ENCODE measurements around the gene C1orf35.

C1orf35 gene

DNA sequence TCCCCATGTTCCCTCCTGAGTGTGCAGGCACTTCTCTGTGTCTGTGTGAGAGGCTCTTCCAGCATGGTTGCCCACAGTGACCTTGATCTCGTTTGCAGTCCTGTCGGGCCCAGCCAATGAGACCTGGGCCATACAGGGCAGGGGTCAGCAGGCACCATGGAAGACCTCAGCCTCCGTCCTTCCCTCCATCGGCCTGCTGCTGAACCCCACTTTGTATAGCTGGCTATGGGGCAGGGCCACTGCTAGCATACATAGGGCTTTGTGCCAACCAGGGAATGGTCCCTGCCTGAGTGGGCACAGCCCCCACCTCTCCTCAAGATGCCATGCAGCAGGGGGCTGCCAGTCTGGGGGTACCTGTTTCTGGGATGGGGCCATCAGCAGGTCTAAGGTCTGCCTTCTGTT, 3.8 kb downstream of the C1orf35 start:
- Histone ChIP-seq H3K36me3 (ENCODE audit: insufficient read depth, low read length) (peaks cover 53% of the 10 kb centered on the region), H3K27ac (ENCODE audit: low read depth, low read length) (no peak overlapping the region), H3K9ac (ENCODE audit: low read depth, low read length) (no peak overlapping the region), H3K9me3 (ENCODE audit: insufficient read depth, low read depth, low read length) (no peaks in the 10 kb centered on the region; the same call in 1 of the 2 replicates), H3K4me1 (ENCODE audit: insufficient read depth, low read length) (no peaks in the 10 kb centered on the region), H3K4me3 (ENCODE audit: low read length) (no peak overlapping the region), H3K27me3 (ENCODE audit: insufficient read depth, low read length) (no peaks in the 10 kb centered on the region)
- 98% methylated on average over 4 of the region's 4 CpGs for WGBS

DNA sequence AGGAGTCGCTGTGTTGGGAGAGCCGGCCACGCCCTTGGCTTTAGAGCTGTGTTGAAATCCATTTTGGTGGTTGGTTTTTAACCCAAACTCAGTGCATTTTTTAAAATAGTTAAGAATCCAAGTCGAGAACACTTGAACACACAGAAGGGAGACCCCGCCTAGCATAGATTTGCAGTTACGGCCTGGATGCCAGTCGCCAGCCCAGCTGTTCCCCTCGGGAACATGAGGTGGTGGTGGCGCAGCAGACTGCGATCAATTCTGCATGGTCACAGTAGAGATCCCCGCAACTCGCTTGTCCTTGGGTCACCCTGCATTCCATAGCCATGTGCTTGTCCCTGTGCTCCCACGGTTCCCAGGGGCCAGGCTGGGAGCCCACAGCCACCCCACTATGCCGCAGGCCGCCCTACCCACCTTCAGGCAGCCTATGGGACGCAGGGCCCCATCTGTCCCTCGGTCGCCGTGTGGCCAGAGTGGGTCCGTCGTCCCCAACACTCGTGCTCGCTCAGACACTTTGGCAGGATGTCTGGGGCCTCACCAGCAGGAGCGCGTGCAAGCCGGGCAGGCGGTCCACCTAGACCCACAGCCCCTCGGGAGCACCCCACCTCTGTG, 4.7 kb downstream of the C1orf35 start:
- no peak overlapping the region for H3K4me3 ChIP-seq (ENCODE audit: low read length)
- WGBS = 95% methylated on average over 28 of the region's 28 CpGs
- H3K27ac ChIP-seq (ENCODE audit: low read depth, low read length) = no peak overlapping the region
- peaks cover 53% of the 10 kb centered on the region for H3K36me3 ChIP-seq (ENCODE audit: insufficient read depth, low read length)
- H3K27me3 ChIP-seq (ENCODE audit: insufficient read depth, low read length) = no peaks in the 10 kb centered on the region
- no peaks in the 10 kb centered on the region; the same call in 1 of the 2 replicates for H3K9me3 ChIP-seq (ENCODE audit: insufficient read depth, low read depth, low read length)
- no peak overlapping the region for H3K9ac ChIP-seq (ENCODE audit: low read depth, low read length)
- no peaks in the 10 kb centered on the region for H3K4me1 ChIP-seq (ENCODE audit: insufficient read depth, low read length)

DNA sequence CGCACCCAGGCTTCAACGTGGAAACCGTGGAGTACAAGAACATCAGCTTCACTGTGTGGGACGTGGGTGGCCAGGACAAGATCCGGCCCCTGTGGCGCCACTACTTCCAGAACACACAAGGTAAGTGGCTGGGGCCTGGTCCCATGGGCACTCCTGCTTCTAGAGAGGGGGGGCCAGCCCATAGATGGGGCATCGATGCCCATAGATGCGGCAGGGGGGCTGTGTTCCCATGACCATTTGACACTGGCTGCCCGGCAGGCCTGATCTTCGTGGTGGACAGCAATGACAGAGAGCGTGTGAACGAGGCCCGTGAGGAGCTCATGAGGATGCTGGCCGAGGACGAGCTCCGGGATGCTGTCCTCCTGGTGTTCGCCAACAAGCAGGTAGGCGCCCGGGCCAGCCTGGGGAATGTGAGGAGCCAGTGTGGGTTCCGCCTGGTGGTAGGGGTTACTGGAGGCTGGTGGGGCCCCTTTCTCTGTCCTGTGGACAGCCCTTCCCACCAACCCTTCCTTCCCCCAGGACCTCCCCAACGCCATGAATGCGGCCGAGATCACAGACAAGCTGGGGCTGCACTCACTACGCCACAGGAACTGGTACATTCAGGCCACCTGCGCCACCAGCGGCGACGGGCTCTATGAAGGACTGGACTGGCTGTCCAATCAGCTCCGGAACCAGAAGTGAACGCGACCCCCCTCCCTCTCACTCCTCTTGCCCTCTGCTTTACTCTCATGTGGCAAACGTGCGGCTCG, 5.6 kb downstream of the C1orf35 start:
- no peaks in the 10 kb centered on the region for H3K4me1 ChIP-seq (ENCODE audit: insufficient read depth, low read length)
- no peak overlapping the region for H3K27ac ChIP-seq (ENCODE audit: low read depth, low read length)
- 95% methylated on average over 33 of the region's 34 CpGs for WGBS
- no peaks in the 10 kb centered on the region; the same call in 1 of the 2 replicates for H3K9me3 ChIP-seq (ENCODE audit: insufficient read depth, low read depth, low read length)
- H3K36me3 ChIP-seq (ENCODE audit: insufficient read depth, low read length) = peaks cover 53% of the 10 kb centered on the region
- no peak overlapping the region for H3K9ac ChIP-seq (ENCODE audit: low read depth, low read length)
- no peak overlapping the region for H3K4me3 ChIP-seq (ENCODE audit: low read length)
- H3K27me3 ChIP-seq (ENCODE audit: insufficient read depth, low read length) = no peaks in the 10 kb centered on the region

DNA sequence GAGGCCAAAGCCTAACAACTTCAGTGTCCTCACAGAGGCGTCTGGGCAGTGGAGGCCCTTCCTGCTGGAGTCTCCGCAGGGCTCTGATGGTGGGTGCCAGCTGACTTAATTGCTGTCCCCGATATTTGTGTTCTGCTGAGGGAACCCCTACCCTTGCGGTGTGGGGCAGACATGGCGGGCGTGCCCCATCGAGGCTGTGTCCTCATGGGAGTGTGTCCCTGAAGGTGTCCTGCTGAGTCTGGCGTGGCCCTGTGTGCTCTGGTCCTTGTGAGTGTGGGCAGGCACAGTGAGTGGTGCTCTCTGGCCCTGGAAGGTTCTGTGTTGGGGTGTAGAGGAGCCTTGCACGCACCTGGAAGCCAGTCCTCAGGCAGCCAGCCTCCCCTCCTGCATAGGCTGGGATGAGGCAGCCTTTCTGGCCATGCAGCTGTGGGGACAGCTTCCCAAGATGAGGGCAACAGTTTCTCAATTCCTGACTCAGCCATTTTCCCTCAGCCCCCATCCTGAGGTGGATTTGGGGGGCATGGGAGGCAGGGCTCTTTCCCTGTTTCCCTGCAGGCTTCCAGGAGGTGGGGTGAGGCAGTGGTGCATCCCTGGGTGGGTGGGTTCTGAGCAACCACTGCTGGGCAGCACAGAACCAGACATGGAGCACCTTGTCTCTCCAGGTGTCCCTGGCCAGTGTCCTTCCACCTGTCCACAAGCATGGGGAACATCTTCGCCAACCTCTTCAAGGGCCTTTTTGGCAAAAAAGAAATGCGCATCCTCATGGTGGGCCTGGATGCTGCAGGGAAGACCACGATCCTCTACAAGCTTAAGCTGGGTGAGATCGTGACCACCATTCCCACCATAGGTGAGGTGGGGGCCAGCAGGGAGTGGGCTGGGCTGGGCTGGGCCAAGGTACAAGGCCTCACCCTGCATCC, 6.5 kb downstream of the C1orf35 start:
- Histone ChIP-seq H3K36me3 (ENCODE audit: insufficient read depth, low read length) (peaks cover 53% of the 10 kb centered on the region), H3K27ac (ENCODE audit: low read depth, low read length) (no peak overlapping the region)

DNA sequence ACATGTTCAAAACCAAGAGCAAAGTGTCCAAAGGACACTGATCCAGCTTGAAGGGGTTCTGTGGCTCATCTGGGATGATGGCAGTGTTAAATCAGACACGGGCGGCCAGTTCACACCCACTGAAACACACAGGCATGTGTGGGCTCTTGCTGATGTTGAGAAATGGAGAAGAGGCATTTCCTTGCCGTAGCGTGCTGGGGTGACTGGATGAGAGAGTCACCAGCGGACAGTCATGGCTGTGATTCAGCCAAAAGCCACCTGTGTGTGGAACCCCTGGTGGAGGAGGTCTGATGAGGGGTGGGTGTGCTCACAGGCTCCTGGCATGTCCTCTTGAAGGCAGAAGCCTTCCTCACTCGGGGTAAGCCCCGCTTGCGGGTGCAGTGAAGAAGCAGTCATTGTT, 7.2 kb downstream of the C1orf35 start:
- no peaks in the 10 kb centered on the region; the same call in 1 of the 2 replicates for H3K9me3 ChIP-seq (ENCODE audit: insufficient read depth, low read depth, low read length)
- no peak overlapping the region for H3K27ac ChIP-seq (ENCODE audit: low read depth, low read length)
- peaks cover 48% of the 10 kb centered on the region for H3K36me3 ChIP-seq (ENCODE audit: insufficient read depth, low read length)
- 94% methylated on average over 8 of the region's 8 CpGs for WGBS
- no peak overlapping the region for H3K4me3 ChIP-seq (ENCODE audit: low read length)
- H3K9ac ChIP-seq (ENCODE audit: low read depth, low read length) = no peak overlapping the region
- no peaks in the 10 kb centered on the region for H3K27me3 ChIP-seq (ENCODE audit: insufficient read depth, low read length)
- no peaks in the 10 kb centered on the region for H3K4me1 ChIP-seq (ENCODE audit: insufficient read depth, low read length)

More for the DNA sequence above, 6.5 kb downstream of the C1orf35 start:
- 95% methylated on average over 13 of the region's 13 CpGs for WGBS
- Histone ChIP-seq H3K27me3 (ENCODE audit: insufficient read depth, low read length) (no peaks in the 10 kb centered on the region), H3K9me3 (ENCODE audit: insufficient read depth, low read depth, low read length) (no peaks in the 10 kb centered on the region; the same call in 1 of the 2 replicates), H3K4me1 (ENCODE audit: insufficient read depth, low read length) (no peaks in the 10 kb centered on the region), H3K4me3 (ENCODE audit: low read length) (no peak overlapping the region), H3K9ac (ENCODE audit: low read depth, low read length) (no peak overlapping the region)

DNA sequence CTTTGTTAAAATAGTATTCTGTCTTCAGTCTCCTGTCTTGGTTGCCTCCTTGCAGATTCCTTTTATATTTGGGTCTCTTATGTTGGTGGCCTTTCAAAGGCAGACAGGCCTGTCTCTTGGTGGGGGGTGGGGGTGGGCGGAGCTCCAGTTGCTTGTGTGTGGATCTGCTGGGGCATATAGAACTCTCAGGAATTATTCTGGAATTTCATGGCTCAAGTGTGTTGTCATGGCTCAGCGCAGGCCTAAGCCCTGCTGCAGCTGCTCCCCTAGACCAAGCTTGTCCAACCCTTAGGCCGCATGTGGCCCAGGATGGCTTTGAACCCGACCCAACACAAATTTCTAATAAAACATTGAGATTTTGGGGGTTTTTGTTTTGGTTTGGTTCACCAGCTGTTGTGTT, 8.0 kb downstream of the C1orf35 start:
- Histone ChIP-seq H3K27ac (ENCODE audit: low read depth, low read length) (no peak overlapping the region), H3K4me1 (ENCODE audit: insufficient read depth, low read length) (no peaks in the 10 kb centered on the region), H3K9ac (ENCODE audit: low read depth, low read length) (no peak overlapping the region), H3K4me3 (ENCODE audit: low read length) (no peak overlapping the region), H3K36me3 (ENCODE audit: insufficient read depth, low read length) (peaks cover 42% of the 10 kb centered on the region), H3K27me3 (ENCODE audit: insufficient read depth, low read length) (no peaks in the 10 kb centered on the region), H3K9me3 (ENCODE audit: insufficient read depth, low read depth, low read length) (no peaks in the 10 kb centered on the region; the same call in 1 of the 2 replicates)
- WGBS = 99% methylated on average over 3 of the region's 4 CpGs

DNA sequence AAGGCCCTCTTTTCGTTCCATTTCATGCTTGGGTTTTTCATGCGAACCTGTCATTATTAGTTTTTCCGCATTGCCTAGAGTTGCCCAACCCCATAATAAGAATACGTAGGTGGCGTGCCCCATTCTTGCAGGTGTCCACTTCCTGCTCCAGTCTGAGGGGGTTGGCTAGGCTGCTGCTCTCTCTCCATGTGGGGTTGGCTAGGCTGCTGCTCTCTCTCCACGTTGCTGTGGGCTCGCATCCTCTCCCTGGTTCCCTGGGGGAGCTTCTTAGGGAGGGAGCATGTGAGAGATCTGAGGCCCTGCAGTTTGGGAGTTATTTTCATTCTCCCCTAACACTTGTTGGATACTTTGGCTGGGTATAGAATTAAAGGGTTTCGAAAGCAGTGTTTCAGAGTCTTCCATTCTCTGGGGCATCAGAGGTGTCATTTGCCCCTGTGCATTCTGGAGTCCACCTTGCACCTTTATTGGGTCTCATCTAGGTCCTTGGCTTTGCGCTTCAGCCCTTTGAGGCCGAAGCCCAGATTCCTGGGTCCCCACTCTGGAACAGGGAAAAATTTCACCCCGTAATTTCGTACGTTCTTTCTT, 8.6 kb downstream of the C1orf35 start:
- Histone ChIP-seq H3K4me3 (ENCODE audit: low read length) (no peak overlapping the region), H3K9ac (ENCODE audit: low read depth, low read length) (no peak overlapping the region), H3K4me1 (ENCODE audit: insufficient read depth, low read length) (no peaks in the 10 kb centered on the region), H3K27me3 (ENCODE audit: insufficient read depth, low read length) (no peaks in the 10 kb centered on the region), H3K27ac (ENCODE audit: low read depth, low read length) (no peak overlapping the region), H3K9me3 (ENCODE audit: insufficient read depth, low read depth, low read length) (no peaks in the 10 kb centered on the region; the same call in 1 of the 2 replicates), H3K36me3 (ENCODE audit: insufficient read depth, low read length) (peaks cover 35% of the 10 kb centered on the region)
- WGBS = 88% methylated on average over 13 of the region's 13 CpGs

DNA sequence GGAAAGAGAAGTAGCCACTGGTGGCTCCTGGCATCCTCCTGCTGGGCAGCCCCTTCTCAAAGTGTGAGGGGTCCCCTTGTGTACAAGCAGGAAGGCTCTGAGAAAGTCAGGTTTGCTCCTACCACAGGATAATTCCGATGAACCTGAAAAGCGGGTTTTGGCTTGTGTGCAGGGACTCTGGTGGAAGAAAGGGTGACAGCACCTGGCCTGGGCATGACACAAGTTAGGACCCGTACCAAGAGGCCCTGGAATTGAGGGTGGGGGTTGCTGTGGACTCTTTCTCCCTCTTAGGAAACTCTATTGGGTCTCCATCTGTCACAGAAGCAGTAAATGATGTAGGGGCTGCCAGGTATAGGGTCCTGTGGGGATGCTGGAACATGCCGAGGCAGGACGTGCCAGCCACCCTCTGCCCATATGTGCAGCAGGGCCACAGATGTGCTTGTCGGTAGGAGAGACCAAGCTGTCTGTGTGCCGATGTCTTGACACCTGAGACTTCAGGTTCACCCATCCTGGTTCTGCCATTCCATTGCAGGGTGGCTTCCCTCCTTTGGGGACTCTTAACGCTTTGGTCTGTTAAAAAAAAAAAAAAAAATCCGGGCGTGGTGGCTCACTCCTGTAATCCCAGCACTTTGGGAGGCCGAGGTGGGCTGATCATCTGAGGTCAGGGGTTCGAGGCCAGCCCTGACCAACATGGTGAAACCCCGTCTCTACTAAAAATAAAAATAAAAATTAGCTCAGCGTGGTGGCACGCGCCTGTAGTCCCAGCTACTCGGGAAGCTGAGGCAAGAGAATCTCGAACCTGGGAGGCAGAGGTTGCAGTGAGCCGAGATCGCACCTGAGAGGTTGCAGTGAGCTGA, 9.8 kb downstream of the C1orf35 start:
- H3K9ac ChIP-seq (ENCODE audit: low read depth, low read length) = no peak overlapping the region
- no peak overlapping the region for H3K4me3 ChIP-seq (ENCODE audit: low read length)
- peaks cover 28% of the 10 kb centered on the region for H3K36me3 ChIP-seq (ENCODE audit: insufficient read depth, low read length)
- no peaks in the 10 kb centered on the region for H3K4me1 ChIP-seq (ENCODE audit: insufficient read depth, low read length)
- H3K27ac ChIP-seq (ENCODE audit: low read depth, low read length) = no peak overlapping the region
- WGBS = 96% methylated on average over 20 of the region's 20 CpGs
- H3K27me3 ChIP-seq (ENCODE audit: insufficient read depth, low read length) = no peaks in the 10 kb centered on the region
- H3K9me3 ChIP-seq (ENCODE audit: insufficient read depth, low read depth, low read length) = no peaks in the 10 kb centered on the region; the same call in 1 of the 2 replicates

DNA sequence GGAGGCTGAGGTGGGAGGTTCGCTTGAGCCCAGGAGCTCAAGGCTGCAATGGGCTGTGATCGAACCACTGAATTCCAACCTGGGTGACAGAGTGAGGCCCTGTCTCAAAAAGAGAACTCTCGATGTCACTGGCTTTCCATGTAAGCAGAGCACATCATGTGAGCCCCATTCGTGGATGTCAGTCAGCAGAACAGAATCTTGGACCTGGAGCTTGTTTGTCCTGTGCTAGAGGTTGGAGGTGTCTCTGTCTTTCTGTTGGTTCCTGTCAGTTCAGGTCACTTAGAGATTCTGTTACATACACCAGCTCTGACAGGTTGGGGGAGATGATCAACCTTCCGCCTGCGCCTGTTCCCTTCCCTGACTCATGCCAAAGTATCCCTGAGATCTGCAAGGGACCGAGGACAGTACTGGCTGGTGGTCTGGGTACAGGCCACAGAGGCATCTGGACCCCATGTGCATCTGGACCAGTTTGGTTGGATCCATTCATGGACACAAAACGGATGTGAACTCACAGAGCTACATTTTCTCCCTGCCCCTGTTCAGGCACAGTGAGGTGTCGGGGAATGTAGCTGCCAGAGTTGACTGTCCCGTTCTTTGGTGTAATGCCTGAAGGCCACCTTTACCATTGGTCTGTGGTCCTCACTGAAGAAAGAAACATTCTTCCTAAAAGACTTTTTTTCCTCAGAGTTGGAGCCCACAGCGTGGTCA, 10.6 kb downstream of the C1orf35 start:
- Histone ChIP-seq H3K4me1 (ENCODE audit: insufficient read depth, low read length) (no peaks in the 10 kb centered on the region), H3K4me3 (ENCODE audit: low read length) (no peak overlapping the region), H3K36me3 (ENCODE audit: insufficient read depth, low read length) (peaks cover 25% of the 10 kb centered on the region)

DNA sequence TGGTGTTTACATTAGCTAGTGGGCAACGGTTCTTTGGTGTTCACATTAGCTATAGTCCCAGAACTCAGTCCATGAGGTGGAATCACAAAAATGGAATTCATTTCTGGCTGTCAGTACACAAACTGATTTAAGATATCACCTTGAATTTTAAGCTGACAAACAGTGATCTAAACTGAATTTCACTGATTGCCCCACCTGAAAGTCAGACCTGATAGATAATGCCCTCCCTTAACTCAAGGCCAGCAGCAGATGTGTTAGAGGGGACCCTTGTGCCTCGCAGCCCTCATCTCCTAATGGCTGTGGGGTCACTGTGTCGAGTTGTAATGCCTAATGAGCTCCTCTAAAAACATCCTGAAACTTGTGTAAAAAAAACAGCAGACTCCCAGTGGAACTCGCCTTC, 12.0 kb downstream of the C1orf35 start:
- Histone ChIP-seq H3K27ac (ENCODE audit: low read depth, low read length) (no peak overlapping the region), H3K4me1 (ENCODE audit: insufficient read depth, low read length) (peaks cover 3% of the 10 kb centered on the region; the same call in 1 of the 2 replicates), H3K9ac (ENCODE audit: low read depth, low read length) (no peak overlapping the region), H3K36me3 (ENCODE audit: insufficient read depth, low read length) (peaks cover 15% of the 10 kb centered on the region), H3K9me3 (ENCODE audit: insufficient read depth, low read depth, low read length) (no peaks in the 10 kb centered on the region; the same call in 1 of the 2 replicates), H3K4me3 (ENCODE audit: low read length) (no peak overlapping the region), H3K27me3 (ENCODE audit: insufficient read depth, low read length) (no peaks in the 10 kb centered on the region)
- 91% methylated on average over 4 of the region's 4 CpGs for WGBS

More for the DNA sequence above, 10.6 kb downstream of the C1orf35 start:
- Histone ChIP-seq H3K27ac (ENCODE audit: low read depth, low read length) (no peak overlapping the region), H3K9me3 (ENCODE audit: insufficient read depth, low read depth, low read length) (no peaks in the 10 kb centered on the region; the same call in 1 of the 2 replicates), H3K9ac (ENCODE audit: low read depth, low read length) (no peak overlapping the region), H3K27me3 (ENCODE audit: insufficient read depth, low read length) (no peaks in the 10 kb centered on the region)
- WGBS = 94% methylated on average over 11 of the region's 11 CpGs
